GM23338 (cell line): ENCODE data around the gene PPP4R3A. TPM values are rescaled to one million over a fixed set of nuclear protein-coding genes. Genes with fewer than 3 reads are reported as not detected.

Experiments
- ATAC-seq: fragments of 200-7000 bp; cut with Tn5 transposase; 3 replicates; pipeline ENCODE4 v1.9.1; 2020
- DNase-seq: peaks from one replicate; pipeline ENCODE4 v3.0.0-alpha.2; 2015; ENCODE audit warnings: low spot score
- H2AFZ ChIP-seq: fragments of 200-600 bp; sonication (generic); 2 replicates; pipeline ENCODE4 v1.8.0; 2016; ENCODE audit warnings: antibody characterized with exemption, mild to moderate bottlenecking, moderate library complexity
- H3F3A ChIP-seq: fragments of 200-600 bp; sonication (generic); replicated peaks from 2 replicates; pipeline ENCODE4 v1.8.0; 2017; ENCODE audit warnings: antibody characterized with exemption, mixed run types, low read depth
- H3K27ac ChIP-seq: fragments of 200-600 bp; sonication (generic); 2 replicates; pipeline ENCODE4 v1.6.1; 2016; ENCODE audit warnings: low read depth
- H3K27me3 ChIP-seq: fragments of 200-600 bp; sonication (generic); 2 replicates; pipeline ENCODE4 v1.8.0; 2016; ENCODE audit warnings: mild to moderate bottlenecking, mixed run types, moderate library complexity; ENCODE audit not compliant: insufficient read depth
- H3K36me3 ChIP-seq: fragments of 200-600 bp; sonication (generic); 2 replicates; pipeline ENCODE4 v1.8.0; 2016; ENCODE audit warnings: mild to moderate bottlenecking; ENCODE audit not compliant: insufficient read depth
- H3K4me1 ChIP-seq: fragments of 200-600 bp; sonication (generic); 2 replicates; pipeline ENCODE4 v1.8.0; 2016; ENCODE audit warnings: mild to moderate bottlenecking, moderate library complexity; ENCODE audit not compliant: insufficient read depth
- H3K4me2 ChIP-seq: fragments of 200-600 bp; sonication (generic); 2 replicates; pipeline ENCODE4 v1.7.1; 2017; ENCODE audit warnings: mixed run types
- H3K4me3 ChIP-seq: fragments of 200-600 bp; sonication (generic); 2 replicates; pipeline ENCODE4 v1.6.1; 2016; ENCODE audit warnings: mixed run types
- H3K79me2 ChIP-seq: fragments of 200-600 bp; sonication (generic); replicated peaks from 2 replicates; pipeline ENCODE4 v1.8.0; 2017; ENCODE audit warnings: mild to moderate bottlenecking; ENCODE audit not compliant: insufficient read depth
- H3K9me2 ChIP-seq: fragments of 200-600 bp; sonication (generic); 2 replicates; pipeline ENCODE4 v1.8.0; 2017; ENCODE audit not compliant: insufficient read depth
- H4K20me1 ChIP-seq: fragments of 200-600 bp; sonication (generic); replicated peaks from 2 replicates; pipeline ENCODE4 v1.8.0; 2017; ENCODE audit warnings: mild to moderate bottlenecking; ENCODE audit not compliant: insufficient read depth
- H3K27ac Mint-ChIP-seq: 2 replicates; pipeline ENCODE4 v1.8.0; 2020; ENCODE audit warnings: inconsistent platforms, mild to moderate bottlenecking, moderate library complexity, mixed read lengths
- H3K27me3 Mint-ChIP-seq: 3 replicates; pipeline ENCODE4 v1.8.0; 2022; ENCODE audit warnings: low read depth, mild to moderate bottlenecking, moderate library complexity, mixed read lengths, inconsistent platforms; ENCODE audit not compliant: insufficient read depth, poor library complexity
- H3K36me3 Mint-ChIP-seq: 3 replicates; pipeline ENCODE4 v1.8.0; 2021; ENCODE audit warnings: low read depth, mild to moderate bottlenecking, inconsistent platforms, moderate library complexity, mixed read lengths
- H3K4me1 Mint-ChIP-seq: 3 replicates; pipeline ENCODE4 v1.8.0; 2020; ENCODE audit warnings: mild to moderate bottlenecking, inconsistent platforms, mixed read lengths
- H3K4me3 Mint-ChIP-seq: 3 replicates; pipeline ENCODE4 v1.8.0; 2021; ENCODE audit warnings: moderate library complexity, mild to moderate bottlenecking, inconsistent platforms, mixed read lengths
- H3K9me3 Mint-ChIP-seq: 3 replicates; pipeline ENCODE4 v1.8.0; 2020; ENCODE audit warnings: moderate library complexity, mild to moderate bottlenecking, inconsistent platforms, mixed read lengths
- CREB1 ChIP-seq: fragments of 250-450 bp; sonication (Bioruptor Pico); IDR thresholded peaks from 2 replicates; pipeline ENCODE4 v1.5.0; 2020; ENCODE audit warnings: low read depth, mild to moderate bottlenecking, moderate library complexity
- CTCF ChIP-seq, 2 experiments: fragments of 200-600 bp in 1 of 2; sonication (generic) in 1 of 2; conservative IDR thresholded peaks; 2 replicates each; pipeline versions ENCODE4 v1.5.1 to v1.6.1; 2016 to 2017; ENCODE audit warnings: antibody characterized with exemption in 2 of 2, low read depth in 2 of 2, mild to moderate bottlenecking in 2 of 2, moderate library complexity in 1 of 2
- EZH2 ChIP-seq: fragments of 200-600 bp; sonication (generic); IDR thresholded peaks from one replicate; pipeline ENCODE4 v1.8.0; 2017; ENCODE audit warnings: antibody characterized with exemption, mild to moderate bottlenecking, low read depth; ENCODE audit not compliant: unreplicated experiment
- NANOG ChIP-seq: IDR thresholded peaks from 2 replicates; pipeline ENCODE4 v1.6.1; 2016; ENCODE audit warnings: antibody characterized with exemption, borderline replicate concordance
- POLR2AphosphoS5 ChIP-seq: IDR thresholded peaks from 2 replicates; pipeline ENCODE4 v1.6.1; 2016; ENCODE audit warnings: antibody characterized with exemption, low read depth
- REST ChIP-seq: IDR thresholded peaks from one replicate; pipeline ENCODE4 v1.6.1; 2018; ENCODE audit warnings: antibody characterized with exemption; ENCODE audit not compliant: unreplicated experiment
- STAT1 ChIP-seq: IDR thresholded peaks from one replicate; pipeline ENCODE4 v1.6.1; 2016; ENCODE audit warnings: antibody characterized with exemption; ENCODE audit not compliant: unreplicated experiment
- ZNF331 ChIP-seq: fragments of 250-450 bp; sonication (Bioruptor Pico); IDR thresholded peaks from 2 replicates; pipeline ENCODE4 v1.5.0; 2020; ENCODE audit warnings: low read depth, mild to moderate bottlenecking, moderate library complexity
- ZNF462 ChIP-seq: fragments of 250-450 bp; sonication (Bioruptor Pico); IDR thresholded peaks from 2 replicates; pipeline ENCODE4 v1.5.0; 2020; ENCODE audit warnings: mild to moderate bottlenecking, moderate library complexity
- polyA plus RNA-seq: library from polyadenylated mRNA; unstranded; fragments of >200 nt; fragmentation: Nextera tagmentation; extraction: Ambion mirVana; gene quantifications from 2 replicates; pipeline ENCODE4 v1.2.1, GENCODE V29; 2016
- total RNA-seq: library from RNA; depleted of rRNA; stranded (reverse); fragments of >200 nt; shearing (Covaris generic); gene quantifications from 2 replicates; pipeline ENCODE4 v1.2.3, GENCODE V29; 2014

Gene PPP4R3A
- total and polyA plus RNA-seq, 2 experiments from 2014 or later = 50.3 to 128 TPM

GRCh38 chr14:91418387-91419043 lies 91.6 kb downstream of the PPP4R3A start:
- Histone ChIP-seq H3K4me3 (peak overlapping the region; percentile 59), H3K4me2 (peak overlapping the region; percentile 86), H3K79me2 (peaks cover 28% of the 10 kb centered on the region), H3F3A (peaks cover 13% of the 10 kb centered on the region), H3K27me3 (peaks cover 5% of the 10 kb centered on the region; the same call in 1 of the 2 replicates), H3K27ac (no peak overlapping the region), H3K9me2 (no peaks in the 10 kb centered on the region), H3K4me1 (peaks cover 29% of the 10 kb centered on the region), H4K20me1 (no peaks in the 10 kb centered on the region), H2AFZ (peak overlapping the region; percentile 92), H3K36me3 (no peaks in the 10 kb centered on the region)
- TF ChIP-seq REST = no peak
- TF ChIP-seq ZNF331 = no peak
- no peak for TF ChIP-seq POLR2AphosphoS5
- TF ChIP-seq ZNF462 (CRISPR knock-in tag) = no peak
- TF ChIP-seq NANOG = no peak
- no peak for TF ChIP-seq CREB1 (CRISPR knock-in tag)
- TF ChIP-seq CTCF (conservative IDR thresholded peaks at IDR 0.05; ENCODE audit: low read depth in 2 of 2) = peak; percentile 98
- TF ChIP-seq STAT1 = no peak
- TF ChIP-seq EZH2 = no peak
- Mint-ChIP-seq H3K36me3 (peaks cover 17% of the 10 kb centered on the region; the same call in 2 of the 3 replicates), H3K4me1 (peaks cover 28% of the 10 kb centered on the region), H3K4me3 (peak overlapping the region; percentile 63), H3K27ac (no peak overlapping the region), H3K27me3 (peaks cover 15% of the 10 kb centered on the region), H3K9me3 (no peaks in the 10 kb centered on the region)
- DNase-seq (peak; percentile 75), ATAC-seq (peak; percentile 45)
